ENCODE results near the gene CACNG5.
"Not testable (repeated sequence)": the region's sequence is repeated elsewhere in the genome, so short reads cannot be mapped to it uniquely, and the experiment has no call there.

CACNG5 gene

DNA sequence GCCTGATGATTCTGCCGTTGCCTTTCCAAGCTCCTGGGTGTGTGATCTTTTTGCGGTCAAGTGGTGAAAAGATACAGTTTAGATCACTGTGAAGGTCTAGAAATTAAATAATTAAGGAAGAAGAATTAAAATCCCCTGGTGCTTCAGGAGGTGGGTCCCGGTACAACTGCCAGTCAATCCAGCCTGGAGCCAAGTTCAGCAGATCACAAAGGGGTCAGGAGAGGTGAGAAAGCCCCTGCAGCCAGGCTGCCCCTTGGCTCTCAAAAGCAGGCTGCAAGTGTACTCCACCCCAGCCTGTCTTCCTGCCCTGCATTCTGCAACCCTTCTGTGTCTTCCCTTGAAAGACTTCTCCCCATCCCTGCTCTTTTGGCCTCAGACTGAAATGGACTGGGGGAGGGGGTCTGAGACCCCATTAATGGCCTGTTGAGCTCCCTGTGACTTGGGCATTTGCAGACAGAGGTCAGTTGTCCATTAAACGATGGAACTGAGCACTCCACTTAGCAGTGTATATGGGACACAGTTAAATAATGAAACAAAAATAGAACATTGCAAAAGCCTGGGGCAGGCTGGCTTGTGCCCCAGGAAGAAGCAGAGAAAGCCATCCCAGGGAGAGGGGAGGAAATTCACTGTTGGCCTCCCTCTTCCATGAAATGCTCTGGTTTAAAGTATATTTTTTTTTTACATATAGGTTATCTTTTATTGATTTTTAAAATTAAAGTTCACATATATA lies 15.1 kb downstream of the CACNG5 start:
- DNase-seq (ENCODE audit: low read depth) = no peak

DNA sequence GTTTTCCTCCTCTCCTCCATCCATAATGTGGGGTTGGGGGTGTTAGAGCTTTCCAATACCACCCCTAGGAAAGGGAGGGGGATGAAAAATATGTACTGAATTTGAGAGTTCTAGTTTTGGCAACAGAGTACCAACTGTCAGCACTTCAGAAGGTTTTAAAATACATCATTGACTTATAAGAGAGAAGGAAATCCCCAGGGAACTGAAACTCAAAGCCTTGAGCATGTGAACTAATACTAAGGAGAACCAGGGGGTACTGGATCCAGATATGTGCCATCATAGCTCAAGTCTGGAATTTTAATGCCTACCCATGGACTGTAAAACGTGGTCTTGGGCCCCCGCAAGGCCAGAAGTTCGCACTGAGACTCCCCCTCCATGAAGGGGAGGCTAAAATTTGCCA lies 15.8 kb downstream of the CACNG5 start:
- DNase-seq (ENCODE audit: low read depth) = no peak

DNA sequence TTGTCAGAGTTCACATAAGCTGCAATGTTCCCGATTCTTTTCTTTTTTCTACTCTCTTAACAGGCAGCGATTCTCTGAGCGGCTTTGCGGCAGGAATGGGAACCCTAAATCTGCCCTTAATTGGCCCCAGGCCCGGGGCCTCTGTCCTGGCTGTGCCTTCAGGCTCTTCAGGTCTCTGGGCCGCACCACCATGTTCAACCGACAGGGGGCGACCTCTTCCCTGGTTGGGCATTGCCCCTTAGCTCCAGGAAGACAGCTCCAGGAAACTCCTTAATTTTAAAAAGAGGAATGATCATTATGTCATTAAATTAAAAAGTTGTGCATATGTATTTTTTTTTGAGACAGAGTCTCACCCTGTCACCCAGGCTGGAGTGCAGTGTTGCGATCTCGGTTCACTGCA lies 20.3 kb downstream of the CACNG5 start:
- no peak for DNase-seq (ENCODE audit: low read depth)

DNA sequence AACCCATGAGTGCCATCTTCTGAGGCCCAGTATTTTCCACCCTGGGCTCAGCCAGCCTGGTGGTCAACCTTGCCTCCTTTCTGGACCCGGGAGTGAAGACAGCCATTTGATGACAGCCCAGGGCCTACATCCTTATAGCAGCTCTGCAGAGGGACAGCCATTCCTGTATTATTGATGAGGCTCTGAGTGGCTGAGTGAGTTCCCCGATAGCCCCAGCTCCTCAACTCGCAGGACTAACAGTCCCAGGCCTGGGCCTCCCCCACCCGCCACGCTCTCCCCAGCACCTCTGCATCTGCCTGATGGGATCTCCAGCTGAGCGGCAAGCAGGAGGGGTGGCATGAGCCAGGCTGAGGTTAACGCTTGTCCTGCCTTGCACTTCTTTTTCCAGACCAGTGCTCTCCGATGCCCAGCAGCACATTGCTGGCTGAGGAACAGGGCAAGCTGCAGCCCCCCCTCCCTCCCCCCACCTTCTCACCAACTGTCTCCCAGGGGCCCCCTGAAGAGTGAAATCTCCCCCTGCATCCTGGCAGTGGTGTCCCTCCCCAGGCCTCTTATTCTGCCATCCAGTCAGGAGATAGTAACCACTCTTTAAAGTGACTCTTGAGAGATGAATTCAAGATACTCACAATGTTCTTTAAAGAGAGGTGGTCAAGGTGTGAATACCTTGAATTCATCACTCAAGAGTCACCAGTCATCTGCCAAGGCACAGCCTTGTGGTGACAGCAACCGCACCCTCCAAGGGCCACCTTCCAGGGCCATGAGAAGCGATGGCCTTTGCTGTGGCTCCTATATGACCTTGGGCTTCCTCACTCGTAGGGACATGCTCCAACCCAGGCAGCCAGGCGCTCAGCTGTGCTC lies 23.5 kb downstream of the CACNG5 start:
- DNase-seq (ENCODE audit: low read depth) = no peak

DNA sequence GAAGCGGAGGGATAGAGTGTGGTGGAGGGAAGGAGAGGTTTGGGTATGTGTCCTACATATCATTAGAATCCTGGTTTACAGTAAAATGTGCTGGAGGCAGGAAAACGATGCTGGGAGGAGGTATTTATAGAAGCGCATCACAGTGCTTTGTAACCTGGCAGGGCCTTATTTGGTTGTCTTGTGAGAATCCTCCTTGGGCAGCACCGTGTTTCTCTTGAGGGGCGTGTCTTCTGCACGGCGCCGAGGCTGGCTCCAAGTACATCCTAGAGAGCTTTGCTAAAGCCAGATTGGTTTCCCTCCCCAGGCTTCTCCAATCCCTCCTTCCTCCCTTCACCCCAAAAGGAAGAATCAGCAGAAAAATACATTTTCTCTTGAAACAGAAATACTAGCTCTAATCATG lies 24.4 kb downstream of the CACNG5 start:
- DNase-seq (ENCODE audit: low read depth) = no peak

DNA sequence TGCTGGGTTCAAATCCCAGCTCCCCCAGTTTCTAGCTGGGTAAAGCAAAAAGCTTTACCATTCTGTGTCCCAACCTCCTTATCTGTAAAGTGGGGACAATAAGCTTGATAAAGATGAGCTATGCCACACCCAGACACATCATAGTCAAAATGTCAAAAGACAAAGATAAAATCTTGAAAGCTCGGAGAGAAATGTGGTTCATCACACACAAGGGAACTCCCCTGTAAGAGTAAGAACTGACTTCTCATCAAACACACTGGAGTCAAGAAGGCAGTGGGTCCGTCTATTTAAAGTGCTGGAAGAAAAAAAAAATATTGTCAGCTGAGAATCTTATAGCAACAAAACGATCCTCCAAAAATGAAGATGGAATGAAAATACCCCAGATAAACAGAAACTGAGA lies 25.3 kb downstream of the CACNG5 start:
- DNase-seq (ENCODE audit: low read depth) = no peak

DNA sequence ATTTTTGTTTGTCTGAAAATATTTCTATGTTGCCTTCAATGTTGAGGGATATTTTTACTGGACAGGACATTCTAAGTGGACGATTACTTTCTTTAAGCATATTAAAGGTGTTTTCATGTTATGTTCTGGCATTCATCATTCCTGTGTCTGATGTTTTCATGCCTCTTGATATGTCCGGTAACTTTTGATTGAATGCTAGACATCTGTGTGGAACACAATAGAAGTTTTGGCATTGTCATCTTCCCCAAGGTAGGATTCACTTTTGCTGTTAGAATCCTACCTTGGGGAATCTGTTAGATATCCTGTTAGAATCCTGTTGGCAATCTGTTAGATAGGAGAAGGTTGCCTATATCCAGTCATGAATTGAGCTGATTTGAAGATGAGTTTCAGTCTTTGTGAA lies 28.9 kb downstream of the CACNG5 start:
- no peak for DNase-seq (ENCODE audit: low read depth)

DNA sequence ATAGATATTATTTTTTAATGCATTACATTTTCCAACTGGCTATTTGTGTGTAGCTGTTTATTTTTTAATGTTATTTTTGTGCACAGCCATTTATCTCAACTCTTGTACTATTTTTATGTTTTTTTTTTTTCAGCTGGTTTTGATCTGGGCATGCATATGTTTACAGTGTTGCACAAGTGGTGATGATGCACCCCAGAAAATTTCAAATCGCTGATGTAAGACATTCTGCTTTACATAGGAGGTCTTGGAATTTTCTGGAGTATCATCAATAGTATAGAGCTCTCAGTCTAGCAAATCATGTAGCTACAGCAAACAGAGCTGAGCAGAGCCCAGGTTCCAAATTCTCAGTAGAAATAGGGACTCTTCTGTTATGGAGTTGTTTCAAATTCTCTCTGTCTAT lies 30.2 kb downstream of the CACNG5 start:
- DNase-seq (ENCODE audit: low read depth) = no peak

DNA sequence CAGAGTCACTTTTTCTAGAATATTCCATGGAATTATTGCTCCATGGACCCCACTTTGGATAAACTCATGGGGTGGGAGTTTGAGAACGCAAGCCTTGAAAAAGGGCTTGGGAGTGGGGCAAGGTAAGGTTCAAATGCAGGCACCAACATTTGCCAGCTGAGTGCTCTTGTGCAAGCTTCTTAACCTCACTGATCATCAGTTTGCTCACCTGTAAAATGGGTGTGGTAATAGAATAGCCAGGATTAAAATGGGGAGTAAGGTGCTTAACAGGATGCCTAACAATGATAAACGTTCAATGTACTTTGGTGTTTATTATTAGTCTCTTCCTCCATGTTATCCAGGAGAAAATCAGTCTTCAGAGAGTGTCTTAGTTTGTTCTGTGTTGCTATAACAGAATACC lies 39.0 kb downstream of the CACNG5 start:
- DNase-seq (ENCODE audit: low read depth) = no peak

DNA sequence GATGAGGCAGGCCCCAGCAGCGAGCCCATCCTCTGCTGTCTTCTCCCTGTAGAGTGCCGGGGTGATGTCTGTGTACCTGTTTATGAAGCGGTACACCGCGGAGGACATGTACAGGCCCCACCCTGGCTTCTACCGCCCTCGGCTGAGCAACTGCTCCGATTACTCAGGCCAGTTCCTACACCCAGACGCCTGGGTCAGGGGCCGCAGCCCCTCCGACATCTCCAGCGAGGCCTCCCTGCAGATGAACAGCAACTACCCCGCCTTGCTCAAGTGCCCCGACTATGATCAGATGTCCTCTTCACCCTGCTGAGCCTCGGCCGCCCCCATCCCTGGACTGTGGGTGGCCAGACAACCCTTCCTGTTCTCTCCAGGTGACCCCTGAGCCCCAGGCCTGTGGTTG lies 50.0 kb downstream of the CACNG5 start:
- DNase-seq (ENCODE audit: low read depth) = no peak

DNA sequence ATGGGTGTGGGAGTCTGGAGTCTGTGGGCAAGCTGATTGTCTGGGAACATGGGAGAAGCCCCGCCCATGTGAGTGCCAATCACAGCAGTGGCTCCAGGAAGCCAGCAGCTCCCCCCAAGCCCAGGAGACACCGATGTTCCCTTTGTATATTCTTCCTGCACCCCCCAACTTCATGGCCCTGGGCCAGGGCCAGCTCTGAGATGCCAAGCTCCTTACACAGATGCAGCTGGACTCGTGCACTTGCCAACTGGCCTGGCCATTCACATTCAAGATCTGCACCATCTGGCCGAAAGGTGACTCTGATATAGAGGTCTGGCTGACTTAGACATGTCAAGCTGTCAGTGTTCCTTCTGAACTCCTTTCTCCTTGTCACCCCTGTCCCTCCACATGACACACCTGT lies 50.5 kb downstream of the CACNG5 start:
- DNase-seq (ENCODE audit: low read depth) = no peak

DNA sequence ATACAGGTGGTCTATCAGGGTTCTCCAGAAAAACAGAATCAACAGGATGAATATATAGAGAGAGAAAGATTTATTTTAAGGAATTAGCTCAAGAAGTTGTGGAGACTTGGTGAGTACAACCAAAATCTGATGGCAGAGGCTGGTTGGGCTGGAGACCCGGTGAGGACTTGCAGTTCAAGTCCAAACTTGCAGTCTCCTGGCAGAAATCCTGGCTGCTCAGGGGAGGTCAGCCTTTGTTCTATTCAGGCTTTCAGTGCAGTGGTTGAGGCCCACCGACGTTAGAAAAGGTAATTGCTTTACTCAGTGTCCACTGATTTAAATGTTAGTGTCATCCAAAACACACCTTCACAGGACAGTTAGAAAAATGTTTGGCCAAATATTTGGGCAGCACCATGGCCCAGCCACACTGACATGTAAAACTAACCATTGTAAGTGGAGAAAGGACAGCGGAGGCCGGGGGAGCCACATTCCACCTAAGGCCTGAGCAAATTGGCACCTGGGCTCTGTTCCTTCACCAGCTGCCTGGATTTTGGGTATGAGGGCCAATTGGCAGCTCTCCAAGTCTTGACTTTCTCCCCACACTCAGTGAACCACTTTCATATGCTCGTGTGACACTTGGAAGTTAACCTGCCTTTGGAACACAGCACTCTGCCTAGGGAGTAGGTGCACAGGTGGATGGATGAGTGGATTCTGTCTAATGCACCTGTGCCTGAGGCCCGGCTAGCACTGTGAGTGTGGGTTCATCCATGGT lies 54.7 kb downstream of the CACNG5 start:
- DNase-seq (ENCODE audit: low read depth) = no peak

DNA sequence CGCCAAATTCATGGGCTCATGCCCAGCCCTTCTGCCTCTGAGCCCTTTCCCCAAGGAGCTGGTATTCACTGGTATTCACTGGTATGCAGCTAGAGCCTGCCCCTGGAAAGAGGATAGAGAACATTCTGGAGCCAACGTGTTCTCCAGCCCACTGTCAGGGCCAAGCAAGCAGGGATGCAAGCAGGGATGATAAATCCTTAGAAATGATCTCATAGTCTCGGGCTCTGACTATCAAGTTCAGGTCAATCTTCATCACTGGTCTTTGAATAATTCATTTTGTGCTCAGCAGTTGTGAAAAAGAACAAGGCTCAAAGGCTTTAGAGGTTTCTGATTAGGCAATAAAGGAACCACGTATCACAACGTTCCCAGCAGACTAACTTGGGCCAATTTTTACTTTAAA lies 57.3 kb downstream of the CACNG5 start:
- DNase-seq (ENCODE audit: low read depth) = no peak

DNA sequence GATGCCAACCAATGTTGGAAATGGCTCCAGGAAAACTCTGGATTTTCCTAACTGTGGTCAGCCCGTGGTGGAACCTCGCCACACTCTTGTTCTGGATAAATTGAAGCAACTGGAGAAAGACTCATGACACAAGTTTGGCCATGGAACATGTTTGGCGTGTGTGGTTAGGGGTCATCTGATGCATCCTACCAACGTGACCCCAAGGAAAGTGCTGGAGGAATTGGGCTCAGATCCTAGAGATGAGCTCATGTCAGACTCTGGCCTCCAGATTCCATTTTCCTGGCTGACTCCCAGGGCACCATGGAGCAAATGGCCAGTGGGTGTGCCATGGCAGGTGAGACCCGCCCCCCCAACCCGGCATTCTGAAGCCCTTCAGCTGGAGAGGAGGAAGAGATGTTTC lies 58.5 kb downstream of the CACNG5 start:
- no peak for DNase-seq (ENCODE audit: low read depth)

DNA sequence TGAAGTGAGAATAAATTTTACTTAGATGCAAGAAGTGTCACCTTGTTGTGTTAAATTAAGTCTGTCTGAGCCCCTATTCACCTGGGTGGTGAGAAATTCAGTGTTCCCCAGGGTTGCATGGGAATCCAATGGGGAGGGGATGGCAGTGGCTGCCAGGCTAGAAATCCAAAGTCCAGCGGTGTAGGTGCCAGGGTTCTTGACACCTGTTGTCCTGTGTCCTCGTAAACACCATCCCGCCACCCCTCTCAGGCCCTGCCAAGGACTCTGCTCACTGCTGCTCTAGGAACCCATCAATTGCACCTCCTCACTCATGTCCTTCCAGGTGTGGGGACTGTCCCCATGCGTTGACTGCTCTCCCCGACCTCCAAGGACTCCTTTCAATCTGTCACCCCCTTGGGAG lies 58.9 kb downstream of the CACNG5 start:
- DNase-seq (ENCODE audit: low read depth) = no peak

DNA sequence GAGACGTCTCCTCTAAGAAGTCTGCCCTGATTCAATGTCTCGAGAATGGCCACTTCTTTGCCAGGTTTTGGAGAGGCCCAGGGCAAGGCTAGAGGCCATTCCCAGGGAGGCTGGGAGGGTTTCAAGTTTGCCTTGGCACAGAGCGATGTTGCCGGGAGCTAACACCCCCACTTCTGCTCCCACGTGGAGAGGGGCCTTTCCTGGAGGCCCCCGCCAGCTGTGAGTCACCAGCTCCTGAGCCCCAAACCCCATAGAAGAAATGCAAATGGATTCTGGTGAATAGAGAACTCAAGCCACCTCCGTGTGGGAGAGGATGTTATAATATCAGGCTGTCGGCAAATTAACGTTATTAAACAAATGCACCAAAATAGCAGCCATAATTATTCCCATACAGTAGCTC lies 62.2 kb downstream of the CACNG5 start:
- DNase-seq (ENCODE audit: low read depth) = no peak

DNA sequence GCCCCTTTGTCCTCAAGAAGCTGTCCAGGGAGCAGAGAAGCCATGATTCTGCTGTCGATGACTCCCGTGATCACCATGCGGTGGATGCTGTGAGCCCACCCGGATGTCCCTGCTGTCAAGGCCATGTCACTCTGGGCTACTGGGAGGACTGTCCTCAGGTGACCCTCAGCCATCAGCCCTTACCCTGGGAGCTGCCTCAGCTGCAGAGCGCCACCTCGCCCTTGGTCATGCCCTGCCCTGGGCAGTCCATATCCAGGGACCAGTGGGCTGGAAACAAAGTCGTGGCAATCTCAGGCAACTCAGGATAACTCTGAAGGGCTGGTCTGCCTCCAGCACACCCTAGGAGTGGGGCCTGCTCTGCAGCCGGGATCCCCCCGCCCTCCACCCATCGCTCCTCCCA lies 63.6 kb downstream of the CACNG5 start:
- DNase-seq (ENCODE audit: low read depth) = no peak

DNA sequence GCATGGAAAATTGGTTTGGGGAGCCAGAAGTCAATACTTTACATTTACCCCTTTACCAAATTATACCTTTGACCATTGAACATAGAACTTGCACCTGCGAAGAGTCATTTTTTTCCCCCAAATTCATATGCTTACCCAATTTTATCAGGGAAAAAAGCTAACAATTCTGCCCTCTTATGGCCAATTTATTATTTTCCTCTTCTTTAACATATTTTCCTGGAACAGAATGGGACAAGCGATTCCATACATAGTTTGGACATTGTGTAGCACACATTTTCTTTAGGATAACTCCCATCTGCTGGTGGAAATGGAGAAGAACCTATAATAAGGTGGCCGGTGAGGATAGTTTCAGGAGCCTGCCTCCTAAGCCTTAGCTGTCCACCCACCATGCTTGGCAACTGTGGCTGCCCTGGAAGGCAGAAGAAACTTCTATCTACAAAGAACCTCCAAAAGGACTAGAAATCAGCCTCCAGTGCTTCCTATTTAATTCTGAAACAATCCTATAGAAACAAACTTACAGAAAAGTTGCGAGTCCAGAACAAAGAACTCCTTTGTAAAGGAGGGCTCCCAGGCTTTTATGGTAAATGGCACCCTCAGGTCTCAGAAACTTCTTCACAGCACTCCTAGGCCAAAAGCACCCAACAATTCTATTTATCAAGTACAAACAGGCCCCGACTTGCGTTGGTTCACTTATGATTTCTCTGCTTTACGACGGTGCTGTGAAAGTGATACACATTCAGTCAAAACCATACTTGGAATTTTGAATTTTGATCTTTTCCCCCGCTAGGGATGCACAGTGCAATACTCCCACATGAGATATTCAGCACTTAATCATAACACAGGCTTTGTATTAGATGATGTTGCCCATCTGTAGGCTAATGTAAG lies 65.5 kb downstream of the CACNG5 start:
- no peak for DNase-seq (ENCODE audit: low read depth)

DNA sequence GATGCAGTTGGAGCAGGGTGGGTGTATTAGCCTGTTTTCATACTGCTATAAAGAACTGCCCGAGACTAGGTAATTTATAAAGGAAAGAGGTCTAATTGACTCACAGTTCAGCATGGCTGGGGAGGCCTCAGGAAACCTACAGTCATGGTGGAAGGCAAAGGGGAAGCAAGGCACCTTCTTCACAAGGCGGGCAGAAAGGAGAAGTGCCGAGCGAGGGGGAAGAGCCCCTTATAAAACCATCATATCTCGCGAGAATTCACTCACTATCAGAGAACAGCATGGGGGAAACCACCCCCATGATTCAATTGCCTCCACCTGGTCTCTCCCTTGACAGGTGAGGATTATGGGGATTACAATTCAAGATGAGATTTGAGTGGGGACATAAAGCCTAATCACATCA lies 68.4 kb downstream of the CACNG5 start:
- not testable (repeated sequence) for DNase-seq (ENCODE audit: low read depth)

DNA sequence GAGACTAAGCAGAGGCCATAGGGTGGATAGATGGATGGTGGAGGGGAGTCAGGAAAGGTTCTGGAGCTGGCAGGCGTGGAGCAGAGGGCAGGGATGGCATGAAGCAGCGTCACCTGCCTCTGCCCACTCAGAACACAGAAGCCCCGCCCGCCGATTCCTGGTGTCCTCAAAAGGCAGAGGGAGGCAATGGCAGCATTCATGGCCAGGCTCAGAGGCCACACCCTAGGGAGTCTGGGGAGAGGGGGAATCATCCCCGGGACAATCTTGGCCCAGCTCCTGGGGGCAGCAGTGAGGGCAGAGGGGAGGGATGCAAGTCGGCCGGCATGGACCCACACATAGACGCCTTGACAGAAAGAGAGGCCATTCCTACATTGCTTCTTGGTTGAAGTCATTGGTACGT lies 68.9 kb downstream of the CACNG5 start:
- DNase-seq (ENCODE audit: low read depth) = no peak

DNA sequence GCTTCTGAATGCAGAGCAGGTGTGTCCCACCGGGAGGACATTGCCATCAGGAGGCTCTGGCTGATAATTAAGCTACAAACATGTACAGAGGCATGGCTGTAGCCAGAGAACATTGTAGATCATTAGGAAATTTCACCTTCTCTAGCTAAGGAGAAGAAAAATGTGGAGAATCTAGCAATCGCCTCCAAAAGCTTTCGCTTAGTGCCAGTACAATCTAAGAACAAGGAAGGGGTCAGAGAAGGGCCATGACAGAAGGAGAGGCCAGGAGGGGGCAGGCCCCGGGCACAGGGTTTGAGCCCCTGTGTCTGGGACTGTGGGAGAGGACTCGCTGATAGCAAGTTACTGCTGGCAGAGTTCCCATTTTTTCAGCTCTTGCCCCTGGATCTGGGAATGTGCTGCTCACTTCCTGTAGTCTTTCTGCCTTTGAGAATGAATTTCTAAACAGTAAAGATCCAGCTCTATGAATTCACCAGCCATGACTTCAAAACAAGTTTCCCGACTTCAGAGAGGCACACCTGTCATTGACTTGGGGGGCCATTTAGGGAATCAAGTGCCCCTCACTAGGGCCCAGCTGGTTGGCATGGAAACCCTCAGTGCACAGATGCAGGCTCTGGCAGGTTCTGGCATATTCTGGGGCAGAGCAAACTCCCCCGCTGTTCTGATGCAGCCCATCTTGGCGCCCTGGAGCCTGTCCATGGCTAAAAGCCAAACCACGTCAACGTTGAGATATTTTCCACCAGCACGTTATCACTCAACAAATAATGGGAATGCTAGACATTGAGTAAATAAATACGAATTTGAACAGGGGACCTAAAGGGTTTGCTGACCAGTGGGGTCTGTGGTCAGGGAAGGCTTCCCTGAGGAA lies 70.1 kb downstream of the CACNG5 start:
- DNase-seq (ENCODE audit: low read depth) = no peak

Data from stromal cell of bone marrow (primary cell).